GM12878 (cell line): ENCODE data around the gene RASAL2.

Source experiments
- DPF2 ChIP-seq: fragments of 450-650 bp; IDR thresholded peaks from 2 replicates; pipeline ENCODE4 v1.6.1; 2017; ENCODE audit warnings: mild to moderate bottlenecking
- RAD21 ChIP-seq: IDR thresholded peaks from 2 replicates; pipeline ENCODE4 v1.6.1; 2011; ENCODE audit warnings: mild to moderate bottlenecking, low read depth, low read length, moderate library complexity; ENCODE audit not compliant: insufficient read depth
- SIN3A ChIP-seq: IDR thresholded peaks from 2 replicates; pipeline ENCODE4 v1.6.1; 2012; ENCODE audit warnings: low read depth, low read length, improper control_type of control experiment

GRCh38 chr1:178263341-178263740, 169.4 kb downstream of the RASAL2 start:
- no peak for TF ChIP-seq SIN3A
- TF ChIP-seq RAD21, result no peak
- no peak for TF ChIP-seq DPF2
